Stimulated activated CD4-positive, alpha-beta T cell treated with anti-CD3 and anti-CD28 coated beads, Interleukin-4, amount 100 ng/mL, for 1 hour (primary cell): ENCODE data around the gene APOLD1.
A peak's percentile ranks its signal among the peaks of the same experiment; 100 is the strongest.
"Not testable (repeated sequence)": the region's sequence is repeated elsewhere in the genome, so short reads cannot be mapped to it uniquely, and the experiment has no call there.

Source experiments
- DNase-seq: peaks from one replicate; pipeline ENCODE4 v3.0.0-alpha.2; 2020

APOLD1 gene, protein sequence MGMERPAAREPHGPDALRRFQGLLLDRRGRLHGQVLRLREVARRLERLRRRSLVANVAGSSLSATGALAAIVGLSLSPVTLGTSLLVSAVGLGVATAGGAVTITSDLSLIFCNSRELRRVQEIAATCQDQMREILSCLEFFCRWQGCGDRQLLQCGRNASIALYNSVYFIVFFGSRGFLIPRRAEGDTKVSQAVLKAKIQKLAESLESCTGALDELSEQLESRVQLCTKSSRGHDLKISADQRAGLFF

GRCh38 chr12:12784911-12785814, at the start of gene APOLD1:
Gene APOLD1 (plus strand): TSS chr12:12785659. CDS start chr12:12785692, 33 bp downstream.
- no peak for DNase-seq

- peak; percentile 21 for DNase-seq
These were observed 48.4 kb upstream of the APOLD1 start for GRCh38 chr12:12736759-12737676.

DNA sequence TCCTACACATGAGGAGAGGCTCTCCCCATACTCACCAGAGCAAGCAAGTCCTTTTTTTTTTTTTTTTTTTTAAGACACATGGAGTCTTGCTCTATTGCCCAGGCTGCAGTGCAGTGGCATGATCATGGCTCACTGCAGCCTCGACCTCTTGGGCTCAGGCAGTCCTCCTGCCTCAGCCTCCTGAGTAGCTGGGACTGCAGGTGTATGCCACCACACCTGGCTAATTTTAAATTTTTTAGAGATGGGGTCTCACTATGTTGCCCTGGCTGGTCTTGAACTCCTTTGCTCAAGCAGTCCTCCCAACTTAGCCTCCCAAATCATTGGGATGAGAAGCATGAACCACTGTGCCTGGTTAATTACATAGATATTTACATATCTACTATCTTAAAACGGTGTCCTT, 47.3 kb upstream of the APOLD1 start:
- DNase-seq, result not testable (repeated sequence)

DNA sequence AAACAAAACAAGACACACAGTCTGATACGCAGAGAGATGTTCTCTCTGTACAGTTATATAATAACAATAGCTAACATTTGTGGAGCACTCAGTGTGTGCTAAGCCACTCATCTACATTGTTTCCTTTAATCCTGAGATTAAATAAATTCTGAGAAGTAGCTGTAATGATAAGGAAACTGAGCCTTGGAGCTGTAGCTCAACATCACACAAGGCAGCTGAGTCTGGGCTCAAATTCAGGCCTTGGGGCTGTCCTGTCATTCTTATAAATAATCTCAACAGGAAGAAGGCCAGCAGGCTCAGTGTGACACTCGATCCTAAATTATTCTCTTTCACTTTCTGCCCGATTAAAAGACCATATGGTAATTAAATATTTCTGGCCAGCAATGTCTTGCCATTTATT, 43.8 kb upstream of the APOLD1 start:
- no peak for DNase-seq

DNA sequence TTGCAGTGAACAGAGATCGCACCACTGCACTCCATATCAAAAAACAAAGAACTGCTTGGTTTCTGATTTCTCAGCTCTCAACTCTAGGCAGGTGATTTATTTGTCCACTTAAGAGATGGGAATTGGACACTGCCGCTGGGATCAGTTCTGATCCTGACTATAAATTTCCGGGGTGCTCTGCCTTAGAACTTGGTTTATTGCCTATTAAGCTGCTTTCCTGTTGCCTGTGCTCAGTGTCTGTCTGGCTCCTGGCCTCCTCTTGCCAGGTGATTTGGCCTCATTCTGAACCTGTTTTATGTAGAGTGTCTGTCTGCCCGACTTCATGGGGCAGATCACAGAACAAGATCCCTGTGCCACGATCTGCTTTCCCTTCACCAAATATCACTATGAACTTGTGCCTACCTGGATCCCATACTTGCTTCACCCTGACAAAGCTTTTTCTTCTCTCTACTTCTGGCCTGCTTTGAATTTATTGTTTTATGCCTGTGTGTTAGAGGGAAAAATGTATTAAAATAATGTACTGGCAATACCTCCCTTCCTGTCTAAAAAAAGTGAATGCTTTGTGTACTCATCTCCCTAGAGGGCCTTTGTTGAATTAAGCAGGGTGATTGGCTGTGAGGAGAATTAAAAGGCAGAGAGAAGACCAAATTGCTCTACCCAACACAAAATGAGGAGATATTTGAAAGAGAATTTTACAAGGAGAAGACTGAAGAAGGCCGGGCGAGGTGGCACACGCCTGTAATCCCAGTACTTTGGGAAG, 40.7 kb upstream of the APOLD1 start:
- no peak for DNase-seq

GRCh38 chr12:12745576-12746211, 39.8 kb upstream of the APOLD1 start:
- no peak for DNase-seq

DNA sequence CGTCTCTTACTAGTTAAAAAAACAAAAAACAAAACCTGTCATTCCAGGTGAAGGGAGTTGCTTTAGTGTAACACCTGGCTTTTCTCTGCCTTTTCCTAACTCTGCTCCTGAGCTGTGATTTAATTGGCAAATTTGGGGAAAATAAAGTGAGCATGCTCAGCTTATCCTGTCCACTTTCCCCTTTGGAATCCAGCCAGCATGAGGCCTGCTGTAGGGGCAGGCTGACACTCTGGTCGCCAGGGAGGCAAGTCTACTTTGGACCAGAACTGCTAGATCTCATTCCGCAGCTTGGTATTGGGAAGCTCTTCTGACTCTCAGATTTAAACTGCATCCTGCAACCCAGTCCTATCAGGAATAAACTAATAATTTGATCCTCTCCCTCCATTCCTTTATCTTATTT, 38.2 kb upstream of the APOLD1 start:
- no peak for DNase-seq

GRCh38 chr12:12748044-12748443, 37.4 kb upstream of the APOLD1 start:
- DNase-seq, result no peak

- DNase-seq, result no peak
These were observed 36.0 kb upstream of the APOLD1 start for GRCh38 chr12:12749433-12749832.

- no peak for DNase-seq
These were observed 29.5 kb upstream of the APOLD1 start for GRCh38 chr12:12755923-12756322.

GRCh38 chr12:12757121-12757520, 28.3 kb upstream of the APOLD1 start:
- DNase-seq, result no peak

GRCh38 chr12:12759234-12759915, 26.1 kb upstream of the APOLD1 start:
- no peak for DNase-seq

- DNase-seq, result no peak
These were observed 20.6 kb upstream of the APOLD1 start for GRCh38 chr12:12764824-12765223.

DNA sequence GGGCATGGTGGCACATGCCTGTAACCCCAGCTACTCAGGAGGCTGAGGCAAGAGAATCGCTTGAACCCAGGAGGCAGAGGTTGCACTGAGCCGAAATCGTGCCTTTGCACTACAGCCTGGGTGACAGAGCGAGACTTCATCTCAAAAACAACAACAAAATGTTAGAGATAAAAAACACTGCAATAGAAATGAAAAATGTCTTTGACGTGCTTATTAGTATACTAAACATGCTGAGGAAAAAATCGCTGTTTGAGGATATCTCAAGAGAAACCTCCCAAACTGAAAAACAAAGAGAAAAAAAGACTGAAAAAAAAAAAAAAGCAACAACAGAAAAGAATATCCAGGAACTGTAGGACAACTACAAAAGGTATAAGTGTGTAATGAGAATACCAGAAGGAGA, 15.2 kb upstream of the APOLD1 start:
- no peak for DNase-seq

- DNase-seq, result no peak
These were observed 10.7 kb upstream of the APOLD1 start for GRCh38 chr12:12774791-12775190.

GRCh38 chr12:12776261-12776660, 9.2 kb upstream of the APOLD1 start:
- DNase-seq, result no peak

- DNase-seq, result no peak
These were observed 8.4 kb upstream of the APOLD1 start for GRCh38 chr12:12777092-12777491.

GRCh38 chr12:12779007-12779406, 6.5 kb upstream of the APOLD1 start:
- no peak for DNase-seq

DNA sequence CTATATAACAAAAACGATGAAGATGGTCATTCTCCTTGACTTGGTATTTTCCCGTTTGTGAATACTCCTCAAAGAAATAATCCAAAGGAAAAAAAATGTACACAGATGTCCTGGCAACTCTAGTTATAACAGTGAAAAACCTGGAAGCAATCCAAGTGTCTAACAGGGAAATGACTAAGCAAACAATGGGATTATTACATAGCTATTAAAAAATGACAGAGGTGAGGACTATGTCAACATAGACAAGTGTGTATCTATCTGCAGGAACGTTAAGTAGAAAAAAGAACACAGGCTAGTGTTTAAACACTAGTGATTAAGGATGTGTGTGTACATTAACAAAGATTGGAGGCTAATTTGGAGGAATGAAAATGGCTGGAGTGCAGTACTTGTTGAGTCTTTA, 5.9 kb upstream of the APOLD1 start:
- DNase-seq, result no peak

GRCh38 chr12:12784116-12784515, 1.3 kb upstream of the APOLD1 start:
- DNase-seq, result no peak

DNA sequence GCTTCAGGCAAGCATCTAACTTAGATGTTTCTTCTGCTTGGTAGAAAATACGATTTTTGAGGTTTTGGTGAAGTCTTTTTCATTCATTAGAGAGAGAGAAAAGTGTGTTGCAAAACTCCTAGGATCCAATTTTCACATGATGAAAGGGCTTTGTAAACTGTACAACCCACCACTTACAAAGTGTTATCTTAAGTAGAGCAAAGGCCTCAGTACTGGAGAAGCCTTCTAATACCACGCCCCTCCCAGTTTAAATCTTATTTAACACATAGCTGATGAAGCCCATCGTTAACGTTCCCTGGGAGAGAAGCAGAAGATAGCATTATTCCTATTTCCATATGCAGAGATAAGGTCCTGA, 869 bp downstream of the APOLD1 start:
- no peak for DNase-seq
